ENCODE measurements around the gene SLC26A6. TPM values are rescaled to one million over a fixed set of nuclear protein-coding genes. Genes with fewer than 3 reads are reported as not detected.

SLC26A6 gene
- total RNA-seq, 1 experiment from 2014 or later = 55.1 TPM

DNA sequence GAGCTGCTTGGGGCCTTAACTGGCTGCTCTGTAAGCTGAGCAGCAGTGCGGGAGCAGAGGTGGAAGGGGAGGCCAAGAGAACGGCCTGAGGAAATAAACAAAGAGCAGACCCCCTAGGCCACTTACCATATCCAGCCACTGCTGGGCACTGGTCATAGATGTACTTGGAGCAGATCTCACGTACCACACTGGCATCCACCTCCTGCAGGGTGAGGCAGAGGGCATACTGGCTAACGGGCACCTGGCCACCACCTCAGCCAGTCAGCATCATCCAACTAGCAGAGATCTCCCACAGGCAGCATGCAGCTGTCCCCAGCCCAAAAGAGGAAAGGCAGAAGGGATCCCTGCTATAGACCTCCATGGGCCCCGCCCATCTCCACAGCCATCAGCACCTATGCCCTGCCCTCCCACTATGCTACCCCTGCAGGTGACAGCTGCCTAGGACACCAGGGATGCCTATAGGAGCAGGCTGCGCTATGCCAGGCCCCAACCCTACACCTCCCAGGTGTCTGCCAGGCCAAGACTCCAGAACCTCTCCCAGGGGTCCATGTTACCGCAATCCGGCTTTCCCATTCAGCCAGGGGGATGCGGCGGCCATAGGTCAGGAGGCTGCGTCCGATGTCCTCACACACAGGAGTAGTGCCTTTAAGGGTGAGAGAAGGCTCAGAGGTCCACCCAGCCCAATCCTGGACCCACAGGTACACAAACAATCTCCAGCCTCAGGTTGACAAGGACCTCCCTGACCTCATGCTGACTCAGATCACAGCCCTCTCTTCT is 35.6 kb downstream of the SLC26A6 start:
- H3K4me1 ChIP-seq (ENCODE audit: control insufficient read depth in 1 of 2, insufficient read depth in 2 of 2, low read length in 2 of 2) = peaks cover 11 to 21% of the 10 kb centered on the region in 2 experiments
- no peak overlapping the region for H3K4me3 ChIP-seq (replicated peaks in 1 of 2; ENCODE audit: low read depth in 1 of 2, low read length in 2 of 2)
- H3K9ac ChIP-seq (ENCODE audit: low read length) = no peak overlapping the region
- H3K9me3 ChIP-seq (ENCODE audit: control insufficient read depth in 1 of 2, insufficient read depth in 1 of 2, low read depth in 1 of 2, low read length in 2 of 2) = no peaks in the 10 kb centered on the region
- ChIA-PET POLR2A (no interaction called here), CTCF (no interaction called here), RAD21 (ENCODE audit: low non-redundant PET in 1 of 2, low total read pairs in 2 of 2, uncharacterized antibody in 2 of 2, unreplicated experiment in 2 of 2) (no interaction called here)
- no peaks in the 10 kb centered on the region for H3K9me2 ChIP-seq (ENCODE audit: insufficient read depth)
- H3K4me2 ChIP-seq (ENCODE audit: low read length) = no peak overlapping the region
- H3K79me2 ChIP-seq (ENCODE audit: insufficient read depth, low read length) = no peaks in the 10 kb centered on the region
- H2AFZ ChIP-seq (ENCODE audit: low read depth, low read length, poor library complexity, severe bottlenecking) = no peak overlapping the region
- ATAC-seq (no peak), DNase-seq (ENCODE audit: low read depth, low spot score) (no peak)
- H3K27me3 ChIP-seq (ENCODE audit: insufficient read depth, low read length) = no peaks in the 10 kb centered on the region
- H3K36me3 ChIP-seq (ENCODE audit: control insufficient read depth in 1 of 2, insufficient read depth in 2 of 2, low read length in 2 of 2) = peaks cover 32 to 59% of the 10 kb centered on the region in 2 experiments
- no peaks in the 10 kb centered on the region for H4K20me1 ChIP-seq (ENCODE audit: insufficient read depth)
- no TSS peak for BruUV-seq (replicated peaks)
- TF ChIP-seq CBX3 (IDR thresholded peaks at IDR 0.05; ENCODE audit: low read depth) (no peak), SP1 (IDR thresholded peaks at IDR 0.05; ENCODE audit: low read depth) (no peak), EGR1 (IDR thresholded peaks at IDR 0.05; ENCODE audit: low read depth) (no peak), TCF7L2 (IDR thresholded peaks at IDR 0.05; ENCODE audit: borderline replicate concordance, extremely low read depth, insufficient read depth, insufficient read length) (no peak), FOSL1 (IDR thresholded peaks at IDR 0.05; ENCODE audit: low read depth) (no peak), EZH2 (IDR thresholded peaks at IDR 0.05) (no peak), SIN3A (IDR thresholded peaks at IDR 0.05; ENCODE audit: low read depth) (no peak), POLR2A (IDR thresholded peaks at IDR 0.05; ENCODE audit: borderline replicate concordance, extremely low read depth, insufficient read depth, insufficient read length) (no peak), CEBPB (IDR thresholded peaks at IDR 0.05; ENCODE audit: low read depth) (no peak), YY1 (IDR thresholded peaks at IDR 0.05; ENCODE audit: extremely low read depth, insufficient replicate concordance, low read depth, low read length) (no peak), EZH2phosphoT487 (IDR thresholded peaks at IDR 0.05; ENCODE audit: borderline replicate concordance) (no peak), RAD21 (IDR thresholded peaks at IDR 0.05; ENCODE audit: low read depth) (no peak)
- TF ChIP-seq, protein P1, sequence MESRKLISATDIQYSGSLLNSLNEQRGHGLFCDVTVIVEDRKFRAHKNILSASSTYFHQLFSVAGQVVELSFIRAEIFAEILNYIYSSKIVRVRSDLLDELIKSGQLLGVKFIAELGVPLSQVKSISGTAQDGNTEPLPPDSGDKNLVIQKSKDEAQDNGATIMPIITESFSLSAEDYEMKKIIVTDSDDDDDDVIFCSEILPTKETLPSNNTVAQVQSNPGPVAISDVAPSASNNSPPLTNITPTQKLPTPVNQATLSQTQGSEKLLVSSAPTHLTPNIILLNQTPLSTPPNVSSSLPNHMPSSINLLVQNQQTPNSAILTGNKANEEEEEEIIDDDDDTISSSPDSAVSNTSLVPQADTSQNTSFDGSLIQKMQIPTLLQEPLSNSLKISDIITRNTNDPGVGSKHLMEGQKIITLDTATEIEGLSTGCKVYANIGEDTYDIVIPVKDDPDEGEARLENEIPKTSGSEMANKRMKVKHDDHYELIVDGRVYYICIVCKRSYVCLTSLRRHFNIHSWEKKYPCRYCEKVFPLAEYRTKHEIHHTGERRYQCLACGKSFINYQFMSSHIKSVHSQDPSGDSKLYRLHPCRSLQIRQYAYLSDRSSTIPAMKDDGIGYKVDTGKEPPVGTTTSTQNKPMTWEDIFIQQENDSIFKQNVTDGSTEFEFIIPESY (IDR thresholded peaks at IDR 0.05; ENCODE audit: extremely low read depth, insufficient replicate concordance, low read length) = no peak
- TF ChIP-seq, protein P2, sequence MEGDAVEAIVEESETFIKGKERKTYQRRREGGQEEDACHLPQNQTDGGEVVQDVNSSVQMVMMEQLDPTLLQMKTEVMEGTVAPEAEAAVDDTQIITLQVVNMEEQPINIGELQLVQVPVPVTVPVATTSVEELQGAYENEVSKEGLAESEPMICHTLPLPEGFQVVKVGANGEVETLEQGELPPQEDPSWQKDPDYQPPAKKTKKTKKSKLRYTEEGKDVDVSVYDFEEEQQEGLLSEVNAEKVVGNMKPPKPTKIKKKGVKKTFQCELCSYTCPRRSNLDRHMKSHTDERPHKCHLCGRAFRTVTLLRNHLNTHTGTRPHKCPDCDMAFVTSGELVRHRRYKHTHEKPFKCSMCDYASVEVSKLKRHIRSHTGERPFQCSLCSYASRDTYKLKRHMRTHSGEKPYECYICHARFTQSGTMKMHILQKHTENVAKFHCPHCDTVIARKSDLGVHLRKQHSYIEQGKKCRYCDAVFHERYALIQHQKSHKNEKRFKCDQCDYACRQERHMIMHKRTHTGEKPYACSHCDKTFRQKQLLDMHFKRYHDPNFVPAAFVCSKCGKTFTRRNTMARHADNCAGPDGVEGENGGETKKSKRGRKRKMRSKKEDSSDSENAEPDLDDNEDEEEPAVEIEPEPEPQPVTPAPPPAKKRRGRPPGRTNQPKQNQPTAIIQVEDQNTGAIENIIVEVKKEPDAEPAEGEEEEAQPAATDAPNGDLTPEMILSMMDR (IDR thresholded peaks at IDR 0.05 in 2 of 3, conservative IDR thresholded peaks at IDR 0.05 in 1 of 3; ENCODE audit: borderline replicate concordance in 1 of 3, insufficient read depth in 1 of 3, low read depth in 2 of 3, low read length in 2 of 3) = no peak
- TF ChIP-seq, protein P3, sequence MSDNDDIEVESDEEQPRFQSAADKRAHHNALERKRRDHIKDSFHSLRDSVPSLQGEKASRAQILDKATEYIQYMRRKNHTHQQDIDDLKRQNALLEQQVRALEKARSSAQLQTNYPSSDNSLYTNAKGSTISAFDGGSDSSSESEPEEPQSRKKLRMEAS (IDR thresholded peaks at IDR 0.05) = no peak
- H3K27ac ChIP-seq (ENCODE audit: low read depth, low read length) = no peak overlapping the region
- intact Hi-C loops (cut with micrococcal nuclease) = no loop called here
